Esophagus muscularis mucosa (tissue), 4 donors: ENCODE measurements around the gene RRBP1. TPM values are rescaled to one million over a fixed set of nuclear protein-coding genes. Genes with fewer than 3 reads are reported as not detected.

Experiments used
- DNase-seq: peaks from one replicate; pipeline ENCODE4 v3.0.0-alpha.2; 2017; ENCODE audit errors: extremely low spot score
- H3K27ac ChIP-seq, 4 donors: fragments of 200-600 bp; sonication (generic); replicated peaks in 1 of 4; 1 replicate in 3 of 4; 2 replicates in 1 of 4; pipeline ENCODE4 v1.5.1; 2016 to 2019; ENCODE audit warnings: mild to moderate bottlenecking in 1 of 4
- H3K27me3 ChIP-seq, 4 donors: fragments of 200-600 bp; sonication (generic); one replicate each; pipeline versions ENCODE4 v1.5.1 to v1.6.0; 2016 to 2019
- H3K36me3 ChIP-seq, 4 donors: fragments of 200-600 bp; sonication (generic); one replicate each; pipeline ENCODE4 v1.5.1; 2016 to 2019
- H3K4me1 ChIP-seq, 4 donors: fragments of 200-600 bp; sonication (generic); one replicate each; pipeline ENCODE4 v1.5.1; 2016 to 2019
- H3K4me3 ChIP-seq, 4 donors: fragments of 200-600 bp; sonication (generic); 1 replicate in 2 of 4; 2 replicates in 2 of 4; pipeline ENCODE4 v1.5.1; 2016 to 2019; ENCODE audit warnings: mild to moderate bottlenecking in 4 of 4, moderate library complexity in 1 of 4
- H3K9me3 ChIP-seq, 4 donors: fragments of 200-600 bp; sonication (generic); 1 replicate in 3 of 4; 2 replicates in 1 of 4; pipeline ENCODE4 v1.5.1; 2016 to 2019
- EP300 ChIP-seq: sonication (generic); formaldehyde crosslinking; IDR thresholded peaks from one replicate; pipeline ENCODE4 v1.6.1; 2017; ENCODE audit warnings: antibody characterized with exemption
- POLR2A ChIP-seq: fragments of 450-650 bp; IDR thresholded peaks from one replicate; pipeline ENCODE4 v1.6.1; 2017; ENCODE audit warnings: antibody characterized with exemption, moderate library complexity, mild to moderate bottlenecking, low read depth
- POLR2AphosphoS5 ChIP-seq, 2 donors: sonication (generic); formaldehyde crosslinking; IDR thresholded peaks; one replicate each; pipeline ENCODE4 v1.6.1; 2017; ENCODE audit warnings: antibody characterized with exemption in 2 of 2
- WGBS: methylation state at CpG from one replicate; pipeline ENCODE4 v1.1.5; 2018; 5-methylcytosine and 5-hydroxymethylcytosine counted together
- intact Hi-C: fragments of 100-400 bp; cut with DNase I; formaldehyde crosslinking; loops from one replicate; pipeline ENCODE4 v1.15.1; 2023
- total RNA-seq, 4 donors: library from RNA; depleted of rRNA; stranded (reverse); fragments of >200 nt; gene quantifications; one replicate each; pipeline versions ENCODE4 v1.1.0 to v1.2.1, GENCODE V29; 2016
- TF ChIP-seq, protein P1 (sequence below), 3 experiments: fragments of 200-600 bp in 2 of 3; fragments of 450-650 bp in 1 of 3; sonication (generic) in 2 of 3; IDR thresholded peaks; one replicate each; pipeline ENCODE4 v1.5.1; 2017 to 2019; ENCODE audit warnings: antibody characterized with exemption in 3 of 3, mild to moderate bottlenecking in 2 of 3, moderate library complexity in 1 of 3

RRBP1 gene
- total RNA-seq, 4 donors from 2014 or later = 61.5 to 86.6 (median 65.4) TPM

- 42% methylated on average over 2 of the region's 2 CpGs for WGBS
- peaks cover 14 to 88% (median 63%) of the 10 kb centered on the region in 4 donors for H3K4me1 ChIP-seq
- peak overlapping the region in 1 of 4 donors; percentile 9 for H3K27ac ChIP-seq
- no peak overlapping the region for H3K4me3 ChIP-seq
- DNase-seq = no peak
- H3K36me3 ChIP-seq = no peaks in the 10 kb centered on the region
- TF ChIP-seq, protein P1, sequence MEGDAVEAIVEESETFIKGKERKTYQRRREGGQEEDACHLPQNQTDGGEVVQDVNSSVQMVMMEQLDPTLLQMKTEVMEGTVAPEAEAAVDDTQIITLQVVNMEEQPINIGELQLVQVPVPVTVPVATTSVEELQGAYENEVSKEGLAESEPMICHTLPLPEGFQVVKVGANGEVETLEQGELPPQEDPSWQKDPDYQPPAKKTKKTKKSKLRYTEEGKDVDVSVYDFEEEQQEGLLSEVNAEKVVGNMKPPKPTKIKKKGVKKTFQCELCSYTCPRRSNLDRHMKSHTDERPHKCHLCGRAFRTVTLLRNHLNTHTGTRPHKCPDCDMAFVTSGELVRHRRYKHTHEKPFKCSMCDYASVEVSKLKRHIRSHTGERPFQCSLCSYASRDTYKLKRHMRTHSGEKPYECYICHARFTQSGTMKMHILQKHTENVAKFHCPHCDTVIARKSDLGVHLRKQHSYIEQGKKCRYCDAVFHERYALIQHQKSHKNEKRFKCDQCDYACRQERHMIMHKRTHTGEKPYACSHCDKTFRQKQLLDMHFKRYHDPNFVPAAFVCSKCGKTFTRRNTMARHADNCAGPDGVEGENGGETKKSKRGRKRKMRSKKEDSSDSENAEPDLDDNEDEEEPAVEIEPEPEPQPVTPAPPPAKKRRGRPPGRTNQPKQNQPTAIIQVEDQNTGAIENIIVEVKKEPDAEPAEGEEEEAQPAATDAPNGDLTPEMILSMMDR (IDR thresholded peaks at IDR 0.05) = no peak
- no peak for TF ChIP-seq EP300
- no peak for TF ChIP-seq POLR2A
- no peak for TF ChIP-seq POLR2AphosphoS5 (IDR thresholded peaks at IDR 0.05)
- H3K9me3 ChIP-seq = no peaks in the 10 kb centered on the region
- no peaks in the 10 kb centered on the region for H3K27me3 ChIP-seq
- intact Hi-C loops = no loop called here
Observed at GRCh38 chr20:17666481-17666880, 15.6 kb downstream of the RRBP1 start.

DNA sequence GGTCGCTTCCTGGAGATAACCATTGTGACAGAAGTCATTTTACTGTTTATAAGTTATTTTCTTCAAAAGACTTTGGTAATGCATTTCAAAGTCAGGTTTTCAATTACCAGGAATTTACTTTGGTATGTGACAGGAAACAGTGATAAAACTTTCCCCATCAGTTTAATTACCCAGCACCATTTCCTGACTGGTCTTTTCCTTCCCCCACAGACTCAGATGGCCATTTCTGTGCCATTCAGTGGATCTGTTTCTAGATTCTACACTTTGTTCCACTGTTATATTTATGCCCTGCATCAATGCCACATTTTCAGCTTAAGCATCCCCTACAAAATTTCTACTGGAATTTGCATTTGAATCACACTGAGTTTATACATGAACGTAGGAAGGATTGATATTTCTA lies 16.3 kb downstream of the RRBP1 start:
- no peaks in the 10 kb centered on the region for H3K9me3 ChIP-seq
- H3K4me3 ChIP-seq = no peak overlapping the region
- TF ChIP-seq, protein P1 (IDR thresholded peaks at IDR 0.05) = no peak
- TF ChIP-seq EP300 (no peak), POLR2A (no peak), POLR2AphosphoS5 (IDR thresholded peaks at IDR 0.05) (no peak)
- peaks cover 21 to 88% (median 66%) of the 10 kb centered on the region in 4 donors for H3K4me1 ChIP-seq
- DNase-seq = no peak
- intact Hi-C loops = no loop called here
- H3K27ac ChIP-seq = peak overlapping the region in 1 of 4 donors; percentile 9
- WGBS = 88% methylated on average over 2 of the region's 2 CpGs
- no peaks in the 10 kb centered on the region for H3K36me3 ChIP-seq
- H3K27me3 ChIP-seq = no peaks in the 10 kb centered on the region

DNA sequence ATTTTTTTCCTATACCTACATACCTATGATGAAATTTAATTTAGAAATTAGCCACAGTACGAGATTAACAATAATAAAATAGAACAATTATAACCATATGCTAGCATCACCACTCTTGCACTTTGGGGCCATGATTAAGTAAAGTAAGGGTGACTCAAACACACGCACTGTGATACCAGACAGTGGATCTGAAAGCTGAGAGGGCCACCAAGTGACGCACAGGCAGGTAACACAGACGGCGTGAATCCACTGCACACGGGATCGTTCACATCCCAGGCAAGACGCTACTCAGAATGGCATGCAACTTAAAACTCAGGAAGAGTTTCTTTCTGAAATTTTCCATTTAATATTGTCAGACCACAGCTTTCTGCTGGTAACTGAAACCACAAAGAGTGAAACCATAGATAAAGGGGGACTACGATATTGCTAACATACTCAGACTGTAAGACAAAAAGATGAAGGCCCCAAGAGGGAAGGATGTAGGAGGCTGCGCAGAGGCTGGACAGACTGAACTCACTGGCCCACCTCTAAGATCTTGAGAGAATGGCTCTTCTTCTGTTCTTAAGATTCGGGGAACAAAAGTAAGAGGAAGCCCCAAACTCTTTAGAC lies 17.9 kb downstream of the RRBP1 start:
- Histone ChIP-seq H3K27ac (peak overlapping the region in 1 of 4 donors; percentile 26), H3K27me3 (no peaks in the 10 kb centered on the region), H3K9me3 (no peaks in the 10 kb centered on the region), H3K4me1 (peaks cover 24 to 82% (median 61%) of the 10 kb centered on the region in 4 donors), H3K4me3 (no peak overlapping the region), H3K36me3 (peaks cover 0 to 10% (median 4%) of the 10 kb centered on the region in 4 donors)
- intact Hi-C loops = no loop called here
- TF ChIP-seq, protein P1 (IDR thresholded peaks at IDR 0.05) = no peak
- no peak for TF ChIP-seq POLR2AphosphoS5 (IDR thresholded peaks at IDR 0.05)
- no peak for TF ChIP-seq POLR2A
- DNase-seq = no peak
- 86% methylated on average over 11 of the region's 11 CpGs for WGBS

DNA sequence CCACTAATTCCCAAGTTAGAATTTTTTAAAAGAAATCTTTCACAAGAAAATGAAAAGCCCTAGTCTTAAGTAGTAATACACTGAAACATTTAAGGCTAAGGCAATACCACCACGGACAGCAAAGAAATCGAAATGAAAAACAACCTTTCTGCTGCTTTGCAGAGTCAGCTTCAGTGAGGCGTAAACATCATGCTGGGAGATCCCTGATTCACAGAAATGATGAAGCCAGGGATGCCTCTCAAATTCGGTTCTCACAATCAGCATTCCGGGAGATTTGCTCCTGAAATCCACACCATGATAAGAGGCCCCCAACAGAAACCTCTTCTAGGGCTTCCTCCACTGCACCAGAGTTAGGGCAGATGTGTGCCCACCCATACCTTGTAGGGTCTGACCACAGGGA lies 18.6 kb downstream of the RRBP1 start:
- Histone ChIP-seq H3K4me3 (no peak overlapping the region), H3K27ac (peak overlapping the region in 1 of 4 donors; percentile 73), H3K4me1 (peaks cover 24 to 80% (median 60%) of the 10 kb centered on the region in 4 donors), H3K9me3 (peaks cover 0 to under 1% (median under 1%) of the 10 kb centered on the region in 4 donors), H3K36me3 (peaks cover 0 to 15% (median 8%) of the 10 kb centered on the region in 4 donors), H3K27me3 (no peaks in the 10 kb centered on the region)
- TF ChIP-seq EP300 (no peak), POLR2AphosphoS5 (IDR thresholded peaks at IDR 0.05) (no peak), POLR2A (no peak)
- TF ChIP-seq, protein P1 (IDR thresholded peaks at IDR 0.05) = no peak
- 88% methylated on average over 5 of the region's 5 CpGs for WGBS
- intact Hi-C loops = no loop called here
- no peak for DNase-seq
